ENCODE measurements around the gene DCST1.

The DCST1 gene

GRCh38 chr1:155075535-155075934 is 41.9 kb downstream of the DCST1 start:
- DNase-seq (ENCODE audit: low read depth): no peak

GRCh38 chr1:155076371-155076770 is 42.7 kb downstream of the DCST1 start:
- DNase-seq (ENCODE audit: low read depth): no peak

GRCh38 chr1:155077346-155077745 is 43.7 kb downstream of the DCST1 start:
- no peak for DNase-seq (ENCODE audit: low read depth)

GRCh38 chr1:155077758-155078445 is 44.3 kb downstream of the DCST1 start:
- DNase-seq (ENCODE audit: low read depth): no peak

- peak; percentile 14 for DNase-seq (ENCODE audit: low read depth)
Measured at GRCh38 chr1:155078469-155079209, 45.0 kb downstream of the DCST1 start, which contains the start of gene EFNA3. EFNA3 (plus strand) TSS chr1:155078837; CDS start chr1:155078942, 105 bp downstream.

- DNase-seq (ENCODE audit: low read depth): no peak
Measured at GRCh38 chr1:155079210-155079486, 45.5 kb downstream of the DCST1 start.

- DNase-seq (ENCODE audit: low read depth): no peak
Measured at GRCh38 chr1:155079487-155080311, 46.1 kb downstream of the DCST1 start.

GRCh38 chr1:155080312-155081228 is 46.9 kb downstream of the DCST1 start:
- no peak for DNase-seq (ENCODE audit: low read depth)

- no peak for DNase-seq (ENCODE audit: low read depth)
Measured at GRCh38 chr1:155081472-155082300, 48.1 kb downstream of the DCST1 start.

GRCh38 chr1:155082301-155083051 is 48.9 kb downstream of the DCST1 start:
- DNase-seq (ENCODE audit: low read depth): no peak

GRCh38 chr1:155083052-155083541 is 49.5 kb downstream of the DCST1 start:
- no peak for DNase-seq (ENCODE audit: low read depth)

GRCh38 chr1:155083865-155084721 is 50.5 kb downstream of the DCST1 start:
- peak; percentile 12 for DNase-seq (ENCODE audit: low read depth)

- DNase-seq (ENCODE audit: low read depth): peak; percentile 86
Measured at GRCh38 chr1:155084722-155085503, 51.3 kb downstream of the DCST1 start.

- DNase-seq (ENCODE audit: low read depth): no peak
Measured at GRCh38 chr1:155085504-155086127, 52.0 kb downstream of the DCST1 start.

- DNase-seq (ENCODE audit: low read depth): no peak
Measured at GRCh38 chr1:155086128-155086741, 52.6 kb downstream of the DCST1 start.

- DNase-seq (ENCODE audit: low read depth): no peak
Measured at GRCh38 chr1:155086856-155087535, 53.4 kb downstream of the DCST1 start.
